ENCODE data around the gene SETD1A.

- TF ChIP-seq CTCF (IDR thresholded peaks at IDR 0.05) (no peak), EZH2 (IDR thresholded peaks at IDR 0.05) (no peak)
Measured at GRCh38 chr16:31008551-31008950, 51.0 kb downstream of the SETD1A start.
